Measurements from ENCODE around the gene NYNRIN.

- TF ChIP-seq CTCF (IDR thresholded peaks at IDR 0.05; ENCODE audit: poor library complexity, severe bottlenecking) (no peak), REST (IDR thresholded peaks at IDR 0.05; ENCODE audit: borderline replicate concordance) (no peak), TAF1 (IDR thresholded peaks at IDR 0.05; ENCODE audit: low read depth) (no peak), EZH2 (IDR thresholded peaks at IDR 0.05; ENCODE audit: borderline replicate concordance, insufficient read depth, low read length, poor library complexity, severe bottlenecking) (no peak), POLR2AphosphoS5 (IDR thresholded peaks at IDR 0.05) (no peak)
These were observed 37.5 kb upstream of the NYNRIN start for GRCh38 chr14:24361326-24361725.

Data from neural cell (in vitro differentiated cells).